H9 (cell line): ENCODE measurements around the gene SMC3. TPM values are rescaled to one million over a fixed set of nuclear protein-coding genes. Genes with fewer than 3 reads are reported as not detected.

Experiments
- DNase-seq: peaks from one replicate; pipeline ENCODE4 v3.0.0-alpha.2; 2017
- H2AFZ ChIP-seq: one replicate; pipeline ENCODE4 v1.6.1; 2013; ENCODE audit warnings: mild to moderate bottlenecking, low read length, control low read depth, moderate library complexity
- H2AK5ac ChIP-seq: 2 replicates; pipeline ENCODE4 v1.6.1; 2013; ENCODE audit warnings: low read length, control low read depth, mixed read lengths; ENCODE audit not compliant: insufficient read length
- H2BK120ac ChIP-seq: one replicate; pipeline ENCODE4 v1.6.1; 2013; ENCODE audit warnings: low read depth, mild to moderate bottlenecking, low read length, control low read depth, inconsistent platforms; ENCODE audit not compliant: poor library complexity, severe bottlenecking
- H2BK12ac ChIP-seq: 2 replicates; pipeline ENCODE4 v1.6.1; 2013; ENCODE audit warnings: low read length, control low read depth, mixed read lengths, low read depth; ENCODE audit not compliant: insufficient read length
- H2BK15ac ChIP-seq: 2 replicates; pipeline ENCODE4 v1.6.1; 2013; ENCODE audit warnings: low read depth, low read length, control low read depth
- H2BK20ac ChIP-seq: one replicate; pipeline ENCODE4 v1.6.1; 2013; ENCODE audit warnings: low read depth, mild to moderate bottlenecking, low read length, control low read depth, inconsistent platforms; ENCODE audit not compliant: poor library complexity, severe bottlenecking
- H2BK5ac ChIP-seq: 2 replicates; pipeline ENCODE4 v1.6.1; 2013; ENCODE audit warnings: low read length, control low read depth, mixed read lengths; ENCODE audit not compliant: insufficient read length
- H3K14ac ChIP-seq: 2 replicates; pipeline ENCODE4 v1.6.1; 2013; ENCODE audit warnings: low read length, control low read depth; ENCODE audit not compliant: insufficient read depth
- H3K18ac ChIP-seq: 2 replicates; pipeline ENCODE4 v1.6.1; 2013; ENCODE audit warnings: low read depth, mild to moderate bottlenecking, mixed read lengths, low read length, control low read depth; ENCODE audit not compliant: insufficient read length
- H3K23ac ChIP-seq: 2 replicates; pipeline ENCODE4 v1.6.1; 2013; ENCODE audit warnings: low read length, control low read depth, mixed read lengths, low read depth; ENCODE audit not compliant: insufficient read length
- H3K23me2 ChIP-seq: 2 replicates; pipeline ENCODE4 v1.6.1; 2013; ENCODE audit warnings: low read depth, mild to moderate bottlenecking, mixed read lengths, low read length, control low read depth; ENCODE audit not compliant: insufficient read length, poor library complexity, severe bottlenecking
- H3K27ac ChIP-seq: 2 replicates; pipeline ENCODE4 v1.5.1; 2013; ENCODE audit warnings: low read length, control low read depth, mixed read lengths, low read depth; ENCODE audit not compliant: insufficient read length
- H3K27me3 ChIP-seq: 2 replicates; pipeline ENCODE4 v1.6.1; 2013; ENCODE audit warnings: low read length, control low read depth, inconsistent platforms; ENCODE audit not compliant: insufficient read depth
- H3K4ac ChIP-seq: 2 replicates; pipeline ENCODE4 v1.6.1; 2013; ENCODE audit warnings: low read depth, mild to moderate bottlenecking, control low read depth, inconsistent platforms, low read length, moderate library complexity
- H3K4me1 ChIP-seq: 2 replicates; pipeline ENCODE4 v1.6.1; 2013; ENCODE audit warnings: low read length, control low read depth, inconsistent platforms; ENCODE audit not compliant: insufficient read depth
- H3K4me2 ChIP-seq: 2 replicates; pipeline ENCODE4 v1.6.1; 2013; ENCODE audit warnings: low read length, control low read depth, mixed read lengths; ENCODE audit not compliant: insufficient read length, insufficient read depth
- H3K56ac ChIP-seq: 2 replicates; pipeline ENCODE4 v1.6.1; 2013; ENCODE audit warnings: low read depth, mild to moderate bottlenecking, mixed read lengths, low read length, control low read depth; ENCODE audit not compliant: insufficient read length
- H3K79me1 ChIP-seq: 2 replicates; pipeline ENCODE4 v1.6.1; 2013; ENCODE audit warnings: low read depth, mild to moderate bottlenecking, moderate library complexity, low read length, control low read depth, inconsistent platforms; ENCODE audit not compliant: insufficient read depth, poor library complexity, severe bottlenecking
- H3K79me2 ChIP-seq: 2 replicates; pipeline ENCODE4 v1.6.1; 2013; ENCODE audit warnings: low read length, control low read depth, inconsistent platforms; ENCODE audit not compliant: insufficient read depth
- H3K9ac ChIP-seq: 2 replicates; pipeline ENCODE4 v1.6.1; 2013; ENCODE audit warnings: low read length, control low read depth, mixed read lengths; ENCODE audit not compliant: insufficient read length; ENCODE audit errors: extremely low read depth
- H3K9me3 ChIP-seq: one replicate; pipeline ENCODE4 v1.6.1; 2013; ENCODE audit warnings: low read depth, low read length, inconsistent platforms; ENCODE audit not compliant: control insufficient read depth
- H3T11ph ChIP-seq: one replicate; pipeline ENCODE4 v1.6.1; 2013; ENCODE audit warnings: mild to moderate bottlenecking, low read length, control low read depth, inconsistent platforms
- H4K20me1 ChIP-seq: one replicate; pipeline ENCODE4 v1.6.1; 2013; ENCODE audit not compliant: control insufficient read depth, insufficient read length, insufficient read depth
- H4K5ac ChIP-seq: 2 replicates; pipeline ENCODE4 v1.6.1; 2013; ENCODE audit warnings: low read depth, mild to moderate bottlenecking, mixed read lengths, low read length, control low read depth; ENCODE audit not compliant: insufficient read length
- H4K8ac ChIP-seq: replicated peaks from 2 replicates; pipeline ENCODE4 v1.6.1; 2013; ENCODE audit warnings: low read length, control low read depth, mixed read lengths, low read depth; ENCODE audit not compliant: insufficient read length
- H4K91ac ChIP-seq: 2 replicates; pipeline ENCODE4 v1.6.1; 2013; ENCODE audit warnings: low read depth, mild to moderate bottlenecking, moderate library complexity, mixed read lengths, low read length, control low read depth; ENCODE audit not compliant: insufficient read length
- H3K27ac Mint-ChIP-seq, 3 experiments: 2 replicates in 2 of 3; 3 replicates in 1 of 3; pipeline ENCODE4 v1.8.0; 2020 to 2021; ENCODE audit warnings: mixed read lengths in 3 of 3, mild to moderate bottlenecking in 1 of 3, moderate library complexity in 1 of 3
- H3K27me3 Mint-ChIP-seq: 2 replicates; pipeline ENCODE4 v1.8.0; 2021; ENCODE audit warnings: low read depth, mild to moderate bottlenecking, moderate library complexity, mixed read lengths
- H3K36me3 Mint-ChIP-seq, 3 experiments: 2 replicates in 2 of 3; 3 replicates in 1 of 3; pipeline ENCODE4 v1.8.0; 2020 to 2021; ENCODE audit warnings: low read depth in 3 of 3, mixed read lengths in 3 of 3; ENCODE audit not compliant: insufficient read depth in 1 of 3
- H3K4me1 Mint-ChIP-seq, 2 experiments: 2 replicates each; pipeline ENCODE4 v1.8.0; 2020; ENCODE audit warnings: mixed read lengths in 2 of 2
- H3K4me3 Mint-ChIP-seq, 2 experiments: 2 replicates in 1 of 2; 3 replicates in 1 of 2; pipeline ENCODE4 v1.8.0; 2020 to 2021; ENCODE audit warnings: mild to moderate bottlenecking in 2 of 2, mixed read lengths in 2 of 2, moderate library complexity in 1 of 2
- H3K9me3 Mint-ChIP-seq, 2 experiments: 2 replicates in 1 of 2; 3 replicates in 1 of 2; pipeline ENCODE4 v1.8.0; 2020; ENCODE audit warnings: mild to moderate bottlenecking in 2 of 2, mixed read lengths in 2 of 2, moderate library complexity in 1 of 2
- CTCF ChIP-seq: fragments of 200-600 bp; sonication (generic); conservative IDR thresholded peaks from 3 replicates; pipeline ENCODE4 v1.8.0; 2021; ENCODE audit warnings: antibody characterized with exemption, mild to moderate bottlenecking
- WGBS: extraction: QIAGEN DNeasy Blood & Tissue Kit; methylation state at CpG from one replicate; pipeline ENCODE4 v1.1.7; 2013; ENCODE audit warnings: missing lambda C conversion rate, low lambda C conversion rate, mixed read lengths; ENCODE audit not compliant: insufficient read length; ENCODE audit errors: extremely low coverage; 5-methylcytosine and 5-hydroxymethylcytosine counted together
- total RNA-seq: library from RNA; stranded (reverse); gene quantifications from 2 replicates; pipeline ENCODE4 v1.2.1, GENCODE V29; 2021

Gene SMC3
- total RNA-seq, 1 experiment from 2014 or later, result 82.4 TPM

- no peak overlapping the region for H3K4me2 ChIP-seq
- H3K18ac ChIP-seq, result no peak overlapping the region
- H3K56ac ChIP-seq, result no peak overlapping the region
- H3K79me1 ChIP-seq, result no peaks in the 10 kb centered on the region
- no peak overlapping the region for H4K91ac ChIP-seq
- no peak overlapping the region for H4K5ac ChIP-seq
- peaks cover 33% of the 10 kb centered on the region for H3K27me3 Mint-ChIP-seq
- WGBS, result no CpG with 5 or more reads among the region's 6 CpGs
- peaks cover 9 to 16% of the 10 kb centered on the region in 2 experiments for H3K4me1 Mint-ChIP-seq
- H4K20me1 ChIP-seq, result no peaks in the 10 kb centered on the region
- no peak overlapping the region for H4K8ac ChIP-seq
- DNase-seq, result no peak
- no peak overlapping the region for H3K4me3 Mint-ChIP-seq
- no peaks in the 10 kb centered on the region for H3K9me3 ChIP-seq
- H2BK12ac ChIP-seq, result no peak overlapping the region
- H3K4me1 ChIP-seq, result peaks cover 5% of the 10 kb centered on the region; the same call in 1 of the 2 replicates
- no peak overlapping the region for H3K27ac ChIP-seq
- H3K14ac ChIP-seq, result no peak overlapping the region
- H3K9ac ChIP-seq, result no peak overlapping the region
- H3K4ac ChIP-seq, result no peak overlapping the region
- no peaks in the 10 kb centered on the region for H3K23me2 ChIP-seq
- H2AFZ ChIP-seq, result no peak overlapping the region
- TF ChIP-seq CTCF, result no peak
- no peak overlapping the region for H3K23ac ChIP-seq
- no peak overlapping the region for H2BK20ac ChIP-seq
- H2BK5ac ChIP-seq, result no peak overlapping the region
- no peaks in the 10 kb centered on the region; a peak in 1 of 7 replicates for H3K36me3 Mint-ChIP-seq
- H2AK5ac ChIP-seq, result no peak overlapping the region
- H3K79me2 ChIP-seq, result no peaks in the 10 kb centered on the region
- no peak overlapping the region for H2BK15ac ChIP-seq
- no peaks in the 10 kb centered on the region; a peak in 1 of 5 replicates for H3K9me3 Mint-ChIP-seq
- H2BK120ac ChIP-seq, result no peak overlapping the region
- H3K27me3 ChIP-seq, result peaks cover 9% of the 10 kb centered on the region; the same call in 1 of the 2 replicates
- H3K27ac Mint-ChIP-seq, result no peak overlapping the region
- H3T11ph ChIP-seq, result no peak overlapping the region
Observed at GRCh38 chr10:110649347-110650264, 82.1 kb downstream of the SMC3 start.
